ENCODE results near the gene TCHHL1. TPM values are rescaled to one million over a fixed set of nuclear protein-coding genes. Genes with fewer than 3 reads are reported as not detected.

TCHHL1 gene
- total and polyA plus RNA-seq, 2 of the 8 experiments (the other 6 are each of a cell fraction or from before 2014, with no cell fraction given), result not detected

- Histone ChIP-seq H3K9ac (replicated peaks in 1 of 4; ENCODE audit: extremely low read depth in 1 of 4, low read depth in 3 of 4, low read length in 3 of 4) (no peak overlapping the region), H3K23me2 (ENCODE audit: low read depth, low read length) (no peaks in the 10 kb centered on the region), H3K79me1 (ENCODE audit: low read depth, low read length) (no peaks in the 10 kb centered on the region), H3K79me2 (ENCODE audit: control insufficient read depth in 1 of 2, insufficient read depth in 2 of 2, low read length in 2 of 2) (no peaks in the 10 kb centered on the region), H2BK20ac (ENCODE audit: low read length) (no peak overlapping the region), H2BK120ac (replicated peaks; ENCODE audit: low read depth, low read length) (no peak overlapping the region), H2BK12ac (ENCODE audit: low read depth, low read length) (no peak overlapping the region), H3K4me3 (ENCODE audit: extremely low read depth in 1 of 4, insufficient read depth in 2 of 4, low read depth in 3 of 4, low read length in 4 of 4) (no peak overlapping the region), H3K27ac (ENCODE audit: low read depth, low read length) (no peak overlapping the region), H3K18ac (ENCODE audit: extremely low read depth, low read length) (no peak overlapping the region), H3K56ac (replicated peaks; ENCODE audit: insufficient read length, low read depth, low read length) (no peak overlapping the region), H3K23ac (ENCODE audit: insufficient read length) (no peak overlapping the region), H4K5ac (ENCODE audit: insufficient read length, low read depth, low read length) (no peak overlapping the region), H4K91ac (replicated peaks; ENCODE audit: insufficient read length, low read length) (no peak overlapping the region), H2AK5ac (ENCODE audit: low read depth, low read length) (no peak overlapping the region), H4K20me1 (replicated peaks in 1 of 2; ENCODE audit: control insufficient read depth in 1 of 2, insufficient read depth in 2 of 2, low read length in 2 of 2) (no peaks in the 10 kb centered on the region), H2BK5ac (ENCODE audit: low read depth, low read length) (no peak overlapping the region), H3K4me1 (replicated peaks in 1 of 4; ENCODE audit: control insufficient read depth in 3 of 4, insufficient read depth in 4 of 4, low read length in 3 of 4) (no peaks in the 10 kb centered on the region), H4K8ac (ENCODE audit: extremely low read depth, insufficient read depth, low read length) (no peak overlapping the region), H2AFZ (ENCODE audit: low read length) (no peak overlapping the region), H3K9me3 (ENCODE audit: insufficient read depth in 2 of 2, low read depth in 1 of 2, low read length in 1 of 2) (peaks cover 13 to 43% of the 10 kb centered on the region in 2 experiments; a peak in 3 of 4 replicates), H3K4ac (replicated peaks; ENCODE audit: insufficient read length, low read depth, low read length) (no peak overlapping the region), H3K36me3 (ENCODE audit: control insufficient read depth in 2 of 4, insufficient read depth in 4 of 4, low read length in 3 of 4) (no peaks in the 10 kb centered on the region), H2BK15ac (ENCODE audit: low read length) (no peak overlapping the region), H3K27me3 (replicated peaks in 1 of 4; ENCODE audit: control insufficient read depth in 3 of 4, extremely low read depth in 1 of 4, insufficient read depth in 3 of 4, low read length in 3 of 4) (no peaks in the 10 kb centered on the region), H3K14ac (ENCODE audit: insufficient read length) (no peak overlapping the region), H3K4me2 (ENCODE audit: insufficient read depth in 1 of 2, low read depth in 2 of 2, low read length in 2 of 2) (no peak overlapping the region)
- no peak for FAIRE-seq
- ChIA-PET CTCF (ENCODE audit: partially characterized antibody) (no interaction called here), POLR2A (ENCODE audit: partially characterized antibody) (no interaction called here)
- DNase-seq (ENCODE audit: low read depth in 1 of 2, low spot score in 2 of 2), result no peak
- WGBS, 2 experiments (ENCODE audit: extremely low coverage in 1 of 2, insufficient coverage in 1 of 2, insufficient read length in 1 of 2, insufficient replicate concordance in 2 of 2, low coverage in 1 of 2, low lambda C conversion rate in 2 of 2, missing lambda C conversion rate in 1 of 2), result 83% methylated on average over 21 of the region's 24 CpGs; no CpG with 5 or more reads in 1 of the 2 experiments
- TF ChIP-seq RBBP5 (IDR thresholded peaks at IDR 0.05; ENCODE audit: borderline replicate concordance, low read depth, low read length), result no peak
- no peak for TF ChIP-seq SRF (IDR thresholded peaks at IDR 0.05; ENCODE audit: low read depth, low read length)
- no peak for TF ChIP-seq SIRT6 (IDR thresholded peaks at IDR 0.05; ENCODE audit: low read length)
- no peak for TF ChIP-seq KDM4A (IDR thresholded peaks at IDR 0.05; ENCODE audit: low read depth, low read length, severe bottlenecking)
- no peak for TF ChIP-seq CTBP2 (IDR thresholded peaks at IDR 0.05; ENCODE audit: borderline replicate concordance, insufficient read depth, insufficient read length, low read length)
- no peak for TF ChIP-seq TAF7 (optimal IDR thresholded peaks at IDR 0.05; ENCODE audit: borderline replicate concordance, low read depth, low read length)
- TF ChIP-seq TAF1 (IDR thresholded peaks at IDR 0.05; ENCODE audit: low read depth, low read length), result no peak
- TF ChIP-seq BACH1 (IDR thresholded peaks at IDR 0.05; ENCODE audit: low read length), result no peak
- no peak for TF ChIP-seq CHD2 (IDR thresholded peaks at IDR 0.05; ENCODE audit: low read length)
- no peak for TF ChIP-seq MAFK (IDR thresholded peaks at IDR 0.05; ENCODE audit: low read depth, low read length)
- TF ChIP-seq EP300 (IDR thresholded peaks at IDR 0.05; ENCODE audit: borderline replicate concordance in 1 of 2, low read depth in 2 of 2, low read length in 2 of 2), result no peak
- no peak for TF ChIP-seq USF2 (IDR thresholded peaks at IDR 0.05; ENCODE audit: low read length)
- no peak for TF ChIP-seq NRF1 (IDR thresholded peaks at IDR 0.05; ENCODE audit: low read depth, low read length)
These were observed 9.9 kb downstream of the TCHHL1 start for GRCh38 chr1:152078831-152079441.
